Large intestine (tissue), 3 donors: Measurements from ENCODE around the gene LYSMD4. TPM values are rescaled to one million over a fixed set of nuclear protein-coding genes. Genes with fewer than 3 reads are reported as not detected.

Source experiments
- DNase-seq, 2 donors: peaks; one replicate each; pipeline versions ENCODE4 v3.0.0 to v3.0.0-alpha.2; 2013
- H3K27ac ChIP-seq: one replicate; pipeline ENCODE4 v1.5.1; 2013; ENCODE audit warnings: low read length
- H3K27me3 ChIP-seq: 2 replicates; pipeline ENCODE4 v1.6.1; 2013; ENCODE audit warnings: low read length; ENCODE audit not compliant: control insufficient read depth, insufficient read depth
- H3K36me3 ChIP-seq: 2 replicates; pipeline ENCODE4 v1.6.1; 2013; ENCODE audit warnings: low read length; ENCODE audit not compliant: control insufficient read depth, insufficient read depth
- H3K4me1 ChIP-seq: one replicate; pipeline ENCODE4 v1.6.1; 2013; ENCODE audit warnings: low read length; ENCODE audit not compliant: control insufficient read depth, insufficient read depth
- H3K4me3 ChIP-seq: one replicate; pipeline ENCODE4 v1.5.1; 2013; ENCODE audit warnings: low read length
- H3K9me3 ChIP-seq: one replicate; pipeline ENCODE4 v1.6.1; 2013; ENCODE audit warnings: mild to moderate bottlenecking, low read depth, low read length, moderate library complexity; ENCODE audit not compliant: control insufficient read depth
- WGBS: methylation state at CpG from one replicate; pipeline ENCODE4 v1.1.5; 2013; ENCODE audit warnings: low lambda C conversion rate; ENCODE audit not compliant: insufficient coverage; 5-methylcytosine and 5-hydroxymethylcytosine counted together
- polyA plus RNA-seq: library from polyadenylated mRNA; unstranded; fragments of 120-200 nt; gene quantifications from one replicate; pipeline ENCODE4 v1.2.1, GENCODE V29; 2013

Gene LYSMD4
- polyA plus RNA-seq, 1 donor = 17.5 TPM

GRCh38 chr15:99708563-99708962 is 24.7 kb downstream of the LYSMD4 start:
- peaks cover 4% of the 10 kb centered on the region for H3K4me1 ChIP-seq
- no peak overlapping the region for H3K27ac ChIP-seq
- H3K36me3 ChIP-seq = peaks cover 31% of the 10 kb centered on the region
- H3K9me3 ChIP-seq = no peaks in the 10 kb centered on the region
- no CpG with 5 or more reads among the region's 7 CpGs for WGBS
- peak in 1 of 2 donors; percentile 25 for DNase-seq
- no peak overlapping the region for H3K4me3 ChIP-seq
- H3K27me3 ChIP-seq = no peaks in the 10 kb centered on the region

DNA sequence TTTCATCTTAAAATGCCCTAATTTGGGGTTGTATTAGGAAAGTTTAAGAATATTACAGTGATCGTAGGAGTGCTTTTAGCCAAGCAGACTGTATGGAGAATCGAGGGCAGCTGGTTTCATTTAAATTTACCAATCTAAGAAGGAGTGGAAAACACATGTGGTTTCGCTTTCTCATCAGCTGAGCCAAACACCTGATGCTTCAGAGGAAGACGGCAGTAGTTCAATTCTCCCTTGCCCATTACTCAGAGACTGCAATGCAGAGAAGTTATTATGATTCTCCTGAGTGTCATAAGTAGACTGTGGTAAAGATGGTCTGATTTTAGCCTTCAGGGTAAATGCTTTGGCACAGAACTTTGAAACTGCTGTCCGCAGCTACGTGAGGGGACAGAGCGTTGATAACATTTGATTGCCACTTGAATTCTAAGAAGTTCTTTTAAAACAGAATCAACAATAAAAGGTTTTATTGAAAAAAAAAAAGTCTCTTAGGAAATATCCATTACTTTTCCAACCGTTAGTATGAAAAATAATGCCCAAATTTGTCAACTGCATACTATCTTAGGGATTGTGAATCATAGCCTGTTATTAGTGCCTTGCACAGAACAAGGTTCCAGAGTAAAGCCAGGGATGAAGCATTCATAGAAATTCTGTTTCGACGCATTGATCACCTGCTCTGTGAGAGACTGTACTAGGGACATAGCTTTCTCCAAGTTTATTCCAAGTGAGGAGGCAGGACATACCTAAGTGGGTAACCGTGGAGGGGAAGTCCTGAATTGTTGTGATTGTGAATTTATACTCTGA is 25.6 kb downstream of the LYSMD4 start:
- peaks cover 4% of the 10 kb centered on the region for H3K4me1 ChIP-seq
- no peaks in the 10 kb centered on the region for H3K27me3 ChIP-seq
- H3K4me3 ChIP-seq = no peak overlapping the region
- no peaks in the 10 kb centered on the region for H3K9me3 ChIP-seq
- H3K36me3 ChIP-seq = peaks cover 26% of the 10 kb centered on the region
- 64% methylated on average over 3 of the region's 11 CpGs for WGBS
- no peak for DNase-seq
- no peak overlapping the region for H3K27ac ChIP-seq

DNA sequence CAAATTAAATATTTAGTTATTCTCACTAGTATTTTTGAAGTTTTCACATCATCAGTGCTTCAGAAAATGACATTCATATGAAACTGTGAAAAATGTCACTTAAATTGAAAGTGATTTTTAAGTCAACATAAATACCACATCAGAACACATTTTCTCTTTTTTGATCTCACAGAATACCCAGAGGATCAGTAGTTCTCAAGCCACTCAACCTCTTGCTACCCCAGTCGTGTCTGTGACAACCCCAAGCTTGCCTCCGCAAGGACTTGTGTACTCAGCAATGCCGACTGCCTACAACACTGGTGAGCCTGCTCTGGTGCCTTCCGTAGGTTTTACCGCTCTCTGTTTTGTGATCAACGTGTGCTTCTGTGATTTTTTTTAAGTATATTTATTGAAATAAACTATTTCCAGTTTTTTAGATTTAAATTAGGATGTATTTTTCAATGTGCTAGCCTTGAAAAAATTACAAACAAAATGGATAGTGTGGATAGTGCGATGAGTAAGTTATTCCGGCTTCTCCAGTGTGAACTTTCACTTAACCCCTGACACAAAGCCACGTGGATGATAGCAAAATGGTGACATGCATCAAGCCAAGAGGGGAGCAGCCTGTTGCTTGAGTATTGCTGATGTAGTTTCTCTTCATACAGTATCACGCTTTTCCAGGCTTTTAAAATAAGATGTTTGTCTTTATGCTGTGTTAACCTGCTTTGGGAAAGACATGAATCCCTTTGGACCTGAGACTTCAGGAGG is 26.5 kb downstream of the LYSMD4 start:
- Histone ChIP-seq H3K27me3 (no peaks in the 10 kb centered on the region), H3K27ac (no peak overlapping the region), H3K9me3 (no peaks in the 10 kb centered on the region), H3K36me3 (peaks cover 17% of the 10 kb centered on the region), H3K4me3 (no peak overlapping the region), H3K4me1 (peaks cover 4% of the 10 kb centered on the region)
- 80% methylated on average over 1 of the region's 10 CpGs for WGBS
- no peak for DNase-seq

- Histone ChIP-seq H3K4me3 (no peak overlapping the region), H3K27ac (no peak overlapping the region), H3K4me1 (peaks cover 4% of the 10 kb centered on the region), H3K27me3 (no peaks in the 10 kb centered on the region), H3K9me3 (no peaks in the 10 kb centered on the region), H3K36me3 (peaks cover 5% of the 10 kb centered on the region)
- peak; percentile 73 to 74 for DNase-seq
- no CpG with 5 or more reads among the region's 3 CpGs for WGBS
Observed at GRCh38 chr15:99704444-99704838, 28.8 kb downstream of the LYSMD4 start.

DNA sequence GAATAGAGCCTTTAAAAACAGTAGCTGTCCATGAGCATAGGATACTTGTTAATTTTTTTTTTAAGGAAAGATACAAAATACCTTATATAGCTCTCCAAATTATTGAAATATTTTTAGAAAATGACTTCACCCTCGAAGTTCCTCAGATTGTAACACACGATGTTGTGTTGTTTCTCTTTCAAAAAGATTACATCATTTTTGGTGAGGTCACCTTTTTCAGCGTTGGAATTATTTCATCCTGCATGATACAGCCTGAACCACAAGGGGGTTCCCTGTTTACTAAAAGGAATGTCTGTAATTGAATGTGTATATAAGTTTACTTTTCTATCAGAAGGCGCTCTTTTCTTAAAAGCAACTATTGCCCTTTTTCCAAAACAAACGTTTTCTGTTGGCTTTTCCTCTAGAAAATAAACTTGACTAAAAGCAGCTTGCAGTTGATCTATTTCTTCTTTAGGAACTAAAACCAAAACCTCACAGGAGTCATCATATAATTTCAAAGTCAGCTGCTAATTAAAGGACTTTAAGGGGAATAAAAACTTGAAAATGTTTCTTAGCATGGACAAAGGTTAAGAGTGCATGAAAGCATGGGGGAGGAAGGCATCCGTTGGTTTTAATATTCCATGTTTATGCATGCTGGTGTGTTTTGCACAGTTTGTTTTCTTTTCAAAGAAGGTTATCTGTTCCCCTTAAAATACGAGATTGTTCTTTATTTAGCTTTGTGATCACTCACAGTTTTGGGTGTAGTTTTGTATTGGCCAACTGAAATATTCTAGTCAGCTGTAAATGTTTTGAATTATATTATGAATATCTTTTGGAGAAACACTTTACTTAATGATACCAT is 29.4 kb downstream of the LYSMD4 start:
- Histone ChIP-seq H3K4me1 (peaks cover 4% of the 10 kb centered on the region), H3K4me3 (no peak overlapping the region), H3K27me3 (no peaks in the 10 kb centered on the region), H3K36me3 (peaks cover 3% of the 10 kb centered on the region), H3K27ac (peak overlapping the region; percentile 50), H3K9me3 (no peaks in the 10 kb centered on the region)
- WGBS = 47% methylated on average over 3 of the region's 7 CpGs
- DNase-seq = peak; percentile 48 to 72

GRCh38 chr15:99702895-99703602 is 30.2 kb downstream of the LYSMD4 start:
- 43% methylated on average over 2 of the region's 4 CpGs for WGBS
- peak overlapping the region; percentile 50 for H3K27ac ChIP-seq

DNA sequence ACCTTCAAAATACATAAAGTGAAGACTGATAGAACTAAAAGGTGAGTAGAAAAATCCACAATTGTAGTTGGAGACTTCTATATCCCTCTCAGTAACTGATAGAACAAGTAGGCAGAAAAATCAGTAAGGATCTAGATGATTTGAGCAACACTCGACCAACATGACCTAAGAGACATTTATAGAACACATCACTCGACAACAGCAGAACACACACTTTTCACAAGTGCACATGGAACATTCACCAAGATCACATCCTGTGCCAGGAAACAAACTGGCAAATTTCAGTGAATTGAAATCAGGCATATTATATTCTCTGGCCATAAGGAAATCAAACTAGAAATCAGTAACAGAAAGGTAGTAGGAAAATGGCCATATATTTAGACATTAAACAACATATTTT is 37.1 kb downstream of the LYSMD4 start:
- WGBS = no CpG with 5 or more reads among the region's 2 CpGs
- Histone ChIP-seq H3K4me1 (no peaks in the 10 kb centered on the region), H3K27ac (no peak overlapping the region), H3K4me3 (no peak overlapping the region), H3K36me3 (peaks cover 25% of the 10 kb centered on the region), H3K27me3 (no peaks in the 10 kb centered on the region), H3K9me3 (no peaks in the 10 kb centered on the region)
- no peak for DNase-seq

More at GRCh38 chr15:99702895-99703602, 30.2 kb downstream of the LYSMD4 start:
- no peak overlapping the region for H3K4me3 ChIP-seq
- no peaks in the 10 kb centered on the region for H3K9me3 ChIP-seq
- peaks cover 3% of the 10 kb centered on the region for H3K36me3 ChIP-seq
- peaks cover 4% of the 10 kb centered on the region for H3K4me1 ChIP-seq
- DNase-seq = no peak
- H3K27me3 ChIP-seq = no peaks in the 10 kb centered on the region

DNA sequence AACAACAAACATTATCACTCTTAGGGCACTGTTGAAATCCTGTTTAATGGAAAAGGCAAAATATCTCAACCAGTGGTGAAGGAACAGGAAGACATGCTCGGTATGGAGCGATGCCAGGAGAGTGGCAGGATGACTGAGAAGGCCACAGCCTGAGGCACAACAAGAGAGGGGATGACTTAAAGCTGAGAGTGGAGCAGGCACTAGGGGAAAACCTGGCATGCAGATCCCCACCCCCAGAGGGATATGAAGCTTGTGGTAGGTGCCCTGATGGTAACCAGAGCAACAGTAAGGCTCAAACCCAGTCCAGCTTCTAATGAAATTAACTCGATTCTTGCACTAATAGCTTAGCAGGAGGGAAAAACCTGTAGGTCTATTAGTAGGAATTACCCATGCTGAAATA is 40.4 kb downstream of the LYSMD4 start:
- Histone ChIP-seq H3K4me1 (no peaks in the 10 kb centered on the region), H3K27me3 (no peaks in the 10 kb centered on the region), H3K27ac (no peak overlapping the region), H3K4me3 (no peak overlapping the region), H3K9me3 (no peaks in the 10 kb centered on the region), H3K36me3 (peaks cover 40% of the 10 kb centered on the region)
- WGBS = 100% methylated on average over 3 of the region's 3 CpGs
- no peak for DNase-seq

DNA sequence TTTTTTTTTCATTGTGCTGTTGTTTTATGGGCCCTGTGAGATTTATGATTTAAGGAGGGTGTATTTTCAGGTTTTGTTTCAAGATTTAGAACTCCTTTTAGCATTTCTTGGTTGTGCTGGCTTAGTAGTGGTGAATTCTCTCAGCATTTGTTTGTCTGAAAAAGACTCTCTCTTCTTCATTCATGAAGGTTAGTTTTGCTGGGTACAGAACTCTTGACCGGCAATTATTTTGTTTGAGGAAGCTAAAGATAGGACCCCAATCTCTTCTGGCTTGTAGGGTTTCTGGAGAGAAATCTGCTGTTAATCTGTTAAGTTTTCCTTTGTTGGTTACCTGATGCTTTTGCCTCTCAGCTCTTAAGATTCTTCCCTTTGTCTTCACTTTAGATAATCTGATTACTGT is 46.9 kb downstream of the LYSMD4 start:
- no CpG with 5 or more reads among the region's 1 CpG for WGBS
- Histone ChIP-seq H3K9me3 (peaks cover 10% of the 10 kb centered on the region), H3K4me3 (no peak overlapping the region), H3K36me3 (peaks cover 27% of the 10 kb centered on the region), H3K4me1 (no peaks in the 10 kb centered on the region), H3K27ac (no peak overlapping the region), H3K27me3 (no peaks in the 10 kb centered on the region)
- DNase-seq = no peak
